Activated T-cell treated with anti-CD3 and anti-CD28 coated beads, Interleukin-2, amount 50 U/mL, for 4 hours (primary cell): ENCODE results near the gene MACROH2A1. TPM values are rescaled to one million over a fixed set of nuclear protein-coding genes. Genes with fewer than 3 reads are reported as not detected.

Experiments
- ATAC-seq, 2 donors: fragments of 200-7000 bp; cut with Tn5 transposase; one replicate each; pipeline ENCODE4 v1.10.0; 2021
- DNase-seq: peaks from one replicate; pipeline ENCODE4 v3.0.0-alpha.2; 2020
- H3K27me3 Mint-ChIP-seq: one replicate; pipeline ENCODE4 v1.8.0; 2021; ENCODE audit warnings: low read depth, mixed read lengths
- H3K36me3 Mint-ChIP-seq: one replicate; pipeline ENCODE4 v1.8.0; 2022; ENCODE audit warnings: mixed read lengths; ENCODE audit not compliant: insufficient read depth
- H3K4me1 Mint-ChIP-seq: one replicate; pipeline ENCODE4 v1.8.0; 2021; ENCODE audit warnings: low read depth, mixed read lengths
- H3K4me3 Mint-ChIP-seq: one replicate; pipeline ENCODE4 v1.8.0; 2021; ENCODE audit warnings: mild to moderate bottlenecking, moderate library complexity, mixed read lengths
- H3K9me3 Mint-ChIP-seq: one replicate; pipeline ENCODE4 v1.8.0; 2021; ENCODE audit warnings: mixed read lengths
- total RNA-seq, 3 donors: library from RNA; stranded (reverse); gene quantifications; one replicate each; pipeline ENCODE4 v1.2.1, GENCODE V29; 2021

MACROH2A1 gene
- total RNA-seq: 100 to 1,000 TPM; 204 to 234 (median 207) TPM

GRCh38 chr5:135398855-135399793 lies at the start of gene MACROH2A1:
MACROH2A1 (minus strand) TSS chr5:135399231; CDS start chr5:135389093, 10,138 bp downstream.
- Mint-ChIP-seq H3K36me3 (peaks cover 9% of the 10 kb centered on the region), H3K4me1 (peaks cover 43% of the 10 kb centered on the region), H3K4me3 (peak within 1 kb of the TSS; percentile 88), H3K9me3 (no peaks in the 10 kb centered on the region), H3K27me3 (no peaks in the 10 kb centered on the region)
- ATAC-seq: peak; percentile 87 to 89
- peak; percentile 75 for DNase-seq

GRCh38 chr5:135448071-135448739 lies 49.2 kb upstream of the MACROH2A1 start:
- ATAC-seq (no peak), DNase-seq (no peak)
- Mint-ChIP-seq H3K36me3 (no peaks in the 10 kb centered on the region), H3K9me3 (no peaks in the 10 kb centered on the region), H3K4me3 (no peak overlapping the region), H3K27me3 (peaks cover 6% of the 10 kb centered on the region), H3K4me1 (no peaks in the 10 kb centered on the region)

GRCh38 chr5:135447298-135447929 lies 48.4 kb upstream of the MACROH2A1 start, which contains the start of gene DCANP1:
DCANP1 (minus strand) TSS chr5:135447348; CDS start chr5:135447108, 240 bp downstream.
- no peaks in the 10 kb centered on the region for H3K4me1 Mint-ChIP-seq
- ATAC-seq (no peak), DNase-seq (no peak)
- H3K4me3 Mint-ChIP-seq: no peak within 1 kb of the TSS
- H3K27me3 Mint-ChIP-seq: peaks cover 5% of the 10 kb centered on the region
- no peaks in the 10 kb centered on the region for H3K36me3 Mint-ChIP-seq
- H3K9me3 Mint-ChIP-seq: no peaks in the 10 kb centered on the region

- no peaks in the 10 kb centered on the region for H3K36me3 Mint-ChIP-seq
- H3K9me3 Mint-ChIP-seq: no peaks in the 10 kb centered on the region
- ATAC-seq: no peak
- no peak overlapping the region for H3K4me3 Mint-ChIP-seq
- no peak for DNase-seq
- no peaks in the 10 kb centered on the region for H3K4me1 Mint-ChIP-seq
- peaks cover 5% of the 10 kb centered on the region for H3K27me3 Mint-ChIP-seq
Measured at GRCh38 chr5:135446615-135447014, 47.6 kb upstream of the MACROH2A1 start.

GRCh38 chr5:135446206-135446605 lies 47.2 kb upstream of the MACROH2A1 start:
- ATAC-seq (no peak), DNase-seq (no peak)
- no peaks in the 10 kb centered on the region for H3K9me3 Mint-ChIP-seq
- H3K4me3 Mint-ChIP-seq: no peak overlapping the region
- no peaks in the 10 kb centered on the region for H3K36me3 Mint-ChIP-seq
- H3K27me3 Mint-ChIP-seq: peaks cover 5% of the 10 kb centered on the region
- H3K4me1 Mint-ChIP-seq: no peaks in the 10 kb centered on the region

GRCh38 chr5:135445306-135445985 lies 46.4 kb upstream of the MACROH2A1 start:
- ATAC-seq (no peak), DNase-seq (no peak)
- H3K4me3 Mint-ChIP-seq: no peak overlapping the region
- no peaks in the 10 kb centered on the region for H3K4me1 Mint-ChIP-seq
- no peaks in the 10 kb centered on the region for H3K9me3 Mint-ChIP-seq
- H3K27me3 Mint-ChIP-seq: peaks cover 5% of the 10 kb centered on the region
- no peaks in the 10 kb centered on the region for H3K36me3 Mint-ChIP-seq

GRCh38 chr5:135444881-135445280 lies 45.9 kb upstream of the MACROH2A1 start:
- peaks cover 5% of the 10 kb centered on the region for H3K27me3 Mint-ChIP-seq
- ATAC-seq (no peak), DNase-seq (no peak)

GRCh38 chr5:135444360-135444759 lies 45.3 kb upstream of the MACROH2A1 start:
- ATAC-seq (no peak), DNase-seq (no peak)
- H3K36me3 Mint-ChIP-seq: no peaks in the 10 kb centered on the region
- H3K4me3 Mint-ChIP-seq: no peak overlapping the region
- H3K27me3 Mint-ChIP-seq: peaks cover 5% of the 10 kb centered on the region
- H3K9me3 Mint-ChIP-seq: no peaks in the 10 kb centered on the region
- no peaks in the 10 kb centered on the region for H3K4me1 Mint-ChIP-seq

More at GRCh38 chr5:135444881-135445280, 45.9 kb upstream of the MACROH2A1 start:
- Mint-ChIP-seq H3K4me3 (no peak overlapping the region), H3K4me1 (no peaks in the 10 kb centered on the region), H3K9me3 (no peaks in the 10 kb centered on the region), H3K36me3 (no peaks in the 10 kb centered on the region)

- Mint-ChIP-seq H3K4me1 (no peaks in the 10 kb centered on the region), H3K4me3 (no peak overlapping the region), H3K9me3 (no peaks in the 10 kb centered on the region), H3K27me3 (peaks cover 4% of the 10 kb centered on the region), H3K36me3 (no peaks in the 10 kb centered on the region)
- DNase-seq (no peak), ATAC-seq (no peak)
Measured at GRCh38 chr5:135443161-135443960, 44.3 kb upstream of the MACROH2A1 start.

GRCh38 chr5:135442431-135443160 lies 43.6 kb upstream of the MACROH2A1 start:
- Mint-ChIP-seq H3K9me3 (no peaks in the 10 kb centered on the region), H3K4me1 (no peaks in the 10 kb centered on the region), H3K36me3 (no peaks in the 10 kb centered on the region), H3K27me3 (peaks cover 4% of the 10 kb centered on the region), H3K4me3 (no peak overlapping the region)
- DNase-seq (no peak), ATAC-seq (no peak)

- ATAC-seq (no peak), DNase-seq (no peak)
- no peaks in the 10 kb centered on the region for H3K36me3 Mint-ChIP-seq
- H3K4me1 Mint-ChIP-seq: no peaks in the 10 kb centered on the region
- H3K27me3 Mint-ChIP-seq: peaks cover 5% of the 10 kb centered on the region
- H3K4me3 Mint-ChIP-seq: no peak overlapping the region
- no peaks in the 10 kb centered on the region for H3K9me3 Mint-ChIP-seq
Measured at GRCh38 chr5:135441919-135442318, 42.9 kb upstream of the MACROH2A1 start.

GRCh38 chr5:135441350-135441831 lies 42.4 kb upstream of the MACROH2A1 start:
- peaks cover 5% of the 10 kb centered on the region for H3K27me3 Mint-ChIP-seq
- H3K9me3 Mint-ChIP-seq: no peaks in the 10 kb centered on the region
- DNase-seq: no peak
- H3K4me1 Mint-ChIP-seq: no peaks in the 10 kb centered on the region
- H3K36me3 Mint-ChIP-seq: no peaks in the 10 kb centered on the region
- no peak overlapping the region for H3K4me3 Mint-ChIP-seq
- ATAC-seq: no peak

- DNase-seq: no peak
- Mint-ChIP-seq H3K9me3 (no peaks in the 10 kb centered on the region), H3K4me3 (no peak overlapping the region), H3K4me1 (no peaks in the 10 kb centered on the region), H3K36me3 (no peaks in the 10 kb centered on the region), H3K27me3 (peaks cover 7% of the 10 kb centered on the region)
- no peak for ATAC-seq
Measured at GRCh38 chr5:135440916-135441315, 41.9 kb upstream of the MACROH2A1 start.
